HepG2 (cell line): ENCODE data around the gene STEAP2. TPM values are rescaled to one million over a fixed set of nuclear protein-coding genes. Genes with fewer than 3 reads are reported as not detected.
A peak's percentile ranks its signal among the peaks of the same experiment; 100 is the strongest.

Experiments used
- ATAC-seq: fragments of 200-7000 bp; cut with Tn5 transposase; 3 replicates; pipeline ENCODE4 v1.9.1; 2020; ENCODE audit warnings: mild to moderate bottlenecking, moderate library complexity
- BruUV-seq: library from RNA; stranded (reverse); fragments of 400-500 nt; replicated peaks from 2 replicates; lab custom pipeline; 2021; lab: Mats Ljungman, UMichigan
- CTCF ChIA-PET: fragments of 300-600 bp; formaldehyde crosslinking; extraction: SDS; loops from one replicate; lab custom pipeline; 2021; ENCODE audit warnings: low total read pairs, inconsistent platforms, low intra/inter-chr PET ratio; lab: Yijun Ruan, JAX
- POLR2A ChIA-PET: fragments of 350-600 bp; sonication (Branson Sonifier 250); formaldehyde crosslinking; loops from one replicate; lab custom pipeline; 2020; ENCODE audit warnings: antibody characterized with exemption, inconsistent platforms; lab: Yijun Ruan, JAX
- DNase-seq: peaks from one replicate; pipeline ENCODE4 v3.0.0-alpha.2; 2015; ENCODE audit warnings: low spot score
- FAIRE-seq: peaks from 3 replicates; lab custom pipeline; 2011; peaks lifted over from hg19 to GRCh38; lab: Jason Lieb, UNC
- H2AFZ ChIP-seq: one replicate; pipeline ENCODE4 v1.6.1; 2011; ENCODE audit warnings: low read length, inconsistent platforms
- H3K27ac ChIP-seq: fragments of 300-600 bp; 3 replicates; pipeline ENCODE4 v1.8.0; 2011; ENCODE audit warnings: mixed run types, mild to moderate bottlenecking, mixed read lengths, low read length, inconsistent platforms; ENCODE audit not compliant: insufficient read depth; ENCODE audit errors: extremely low read length
- H3K27me3 ChIP-seq, 2 experiments: fragments of 200-600 bp in 1 of 2; 2 replicates in 1 of 2; 3 replicates in 1 of 2; pipeline versions ENCODE4 v1.6.0 to v1.8.0; 2011; ENCODE audit warnings: low read length in 2 of 2, mild to moderate bottlenecking in 2 of 2, moderate library complexity in 2 of 2, inconsistent platforms in 1 of 2; ENCODE audit not compliant: insufficient read depth in 2 of 2, control insufficient read depth in 1 of 2
- H3K36me3 ChIP-seq, 2 experiments: fragments of 200-600 bp in 1 of 2; replicated peaks in 1 of 2; 2 replicates in 1 of 2; 3 replicates in 1 of 2; pipeline versions ENCODE4 v1.5.1 to v1.8.0; 2011; ENCODE audit warnings: low read length in 2 of 2, inconsistent platforms in 1 of 2; ENCODE audit not compliant: insufficient read depth in 2 of 2, control insufficient read depth in 1 of 2
- H3K4me1 ChIP-seq: 2 replicates; pipeline ENCODE4 v1.5.1; 2012; ENCODE audit warnings: low read length, inconsistent platforms; ENCODE audit not compliant: insufficient read depth
- H3K4me2 ChIP-seq: 2 replicates; pipeline ENCODE4 v1.6.0; 2011; ENCODE audit warnings: low read depth, low read length, inconsistent platforms
- H3K4me3 ChIP-seq, 3 experiments: fragments of 200-600 bp in 1 of 3; sonication (generic), shearing (Covaris generic) in 1 of 3; replicated peaks in 1 of 3; 2 replicates each; pipeline ENCODE4 v1.5.1; 2011 to 2016; ENCODE audit warnings: low read length in 3 of 3, inconsistent platforms in 2 of 3, low read depth in 2 of 3, mild to moderate bottlenecking in 2 of 3, control low read depth in 1 of 3, mixed read lengths in 1 of 3; ENCODE audit not compliant: insufficient read depth in 1 of 3
- H3K79me2 ChIP-seq: one replicate; pipeline ENCODE4 v1.6.1; 2011; ENCODE audit warnings: low read length, inconsistent platforms; ENCODE audit not compliant: insufficient read depth
- H3K9ac ChIP-seq: 2 replicates; pipeline ENCODE4 v1.6.0; 2011; ENCODE audit warnings: mild to moderate bottlenecking, low read depth, low read length, inconsistent platforms; ENCODE audit not compliant: insufficient read depth
- H3K9me3 ChIP-seq: 2 replicates; pipeline ENCODE4 v1.5.1; 2012; ENCODE audit warnings: mild to moderate bottlenecking, low read length
- H4K20me1 ChIP-seq: 2 replicates; pipeline ENCODE4 v1.6.0; 2011; ENCODE audit warnings: inconsistent platforms, mild to moderate bottlenecking, low read length, moderate library complexity; ENCODE audit not compliant: insufficient read depth
- AKAP8 ChIP-seq: sonication (generic); formaldehyde crosslinking; IDR thresholded peaks from 2 replicates; pipeline ENCODE4 v1.5.1; 2020; ENCODE audit warnings: mild to moderate bottlenecking, missing genetic modification reagents
- CENPX ChIP-seq: sonication (generic); formaldehyde crosslinking; IDR thresholded peaks from 2 replicates; pipeline ENCODE4 v1.9.0; 2021; ENCODE audit warnings: mild to moderate bottlenecking, missing genetic modification reagents, moderate library complexity
- DPF2 ChIP-seq: sonication (generic); formaldehyde crosslinking; IDR thresholded peaks from 2 replicates; pipeline ENCODE4 v1.4.0; 2020; ENCODE audit warnings: mild to moderate bottlenecking, low read depth, missing genetic modification reagents, borderline replicate concordance
- FOXK2 ChIP-seq: fragments of 450-650 bp; IDR thresholded peaks from 2 replicates; pipeline ENCODE4 v1.6.1; 2016
- KDM6A ChIP-seq: IDR thresholded peaks from 2 replicates; pipeline ENCODE4 v1.6.1; 2016; ENCODE audit warnings: low read depth
- MED1 ChIP-seq: sonication (generic); formaldehyde crosslinking; IDR thresholded peaks from 2 replicates; pipeline ENCODE4 v1.4.0; 2020; ENCODE audit warnings: missing genetic modification reagents
- MIXL1 ChIP-seq: IDR thresholded peaks from 2 replicates; pipeline ENCODE4 v1.6.1; 2016
- RFX3 ChIP-seq: IDR thresholded peaks from 2 replicates; pipeline ENCODE4 v1.6.1; 2016; ENCODE audit warnings: missing biosample characterization, missing genetic modification reagents
- ZBTB1 ChIP-seq: sonication (generic); formaldehyde crosslinking; IDR thresholded peaks from 2 replicates; pipeline ENCODE4 v1.4.0; 2020; ENCODE audit warnings: missing genetic modification reagents, borderline replicate concordance
- ZMYM3 ChIP-seq: sonication (generic); formaldehyde crosslinking; IDR thresholded peaks from 2 replicates; pipeline ENCODE4 v1.5.1; 2020; ENCODE audit warnings: mild to moderate bottlenecking, missing genetic modification reagents
- ZNF10 ChIP-seq: sonication (generic); formaldehyde crosslinking; IDR thresholded peaks from 2 replicates; pipeline ENCODE4 v1.4.0; 2020; ENCODE audit warnings: mild to moderate bottlenecking, low read depth, missing genetic modification reagents, borderline replicate concordance
- ZNF24 ChIP-seq: fragments of 450-650 bp; IDR thresholded peaks from 2 replicates; pipeline ENCODE4 v1.6.1; 2017; ENCODE audit warnings: antibody characterized with exemption, mild to moderate bottlenecking
- ZNF33A ChIP-seq: sonication (generic); formaldehyde crosslinking; IDR thresholded peaks from 2 replicates; pipeline ENCODE4 v1.5.1; 2020; ENCODE audit warnings: missing genetic modification reagents, mild to moderate bottlenecking, moderate library complexity, borderline replicate concordance
- ZNF557 ChIP-seq: sonication (generic); formaldehyde crosslinking; IDR thresholded peaks from 2 replicates; pipeline ENCODE4 v1.4.0; 2020; ENCODE audit warnings: missing genetic modification reagents
- ZNF589 ChIP-seq: sonication (generic); formaldehyde crosslinking; conservative IDR thresholded peaks from 2 replicates; pipeline ENCODE4 v1.8.0; 2022; ENCODE audit warnings: mild to moderate bottlenecking, moderate library complexity, missing genetic modification reagents
- ZNF629 ChIP-seq: sonication (generic); formaldehyde crosslinking; conservative IDR thresholded peaks from 2 replicates; pipeline ENCODE4 v1.5.0; 2020; ENCODE audit warnings: missing genetic modification reagents
- ZSCAN29 ChIP-seq: sonication (generic); formaldehyde crosslinking; conservative IDR thresholded peaks from 2 replicates; pipeline ENCODE4 v1.4.0; 2020; ENCODE audit warnings: mild to moderate bottlenecking, missing genetic modification reagents
- WGBS: methylation state at CpG from one replicate; pipeline ENCODE4 v1.1.6; 2017; ENCODE audit warnings: low lambda C conversion rate; 5-methylcytosine and 5-hydroxymethylcytosine counted together
- in situ Hi-C: cut with HindIII; loops from 2 replicates; pipeline ENCODE4 v1.10.0; 2017; ENCODE audit warnings: low pct_unique_long_range_greater_than_20kb; ENCODE audit not compliant: extremely low pct_ligation_motif_present
- intact Hi-C: fragments of 100-400 bp; cut with micrococcal nuclease; formaldehyde crosslinking; loops from one replicate; pipeline ENCODE4 v1.10.0; 2022; ENCODE audit not compliant: unreplicated experiment
- polyA plus RNA-seq, 8 experiments: library from polyadenylated mRNA; depleted of rRNA in 3 of 8; stranded (reverse) in 7 of 8; unstranded in 1 of 8; fragments of >200 nt; fragmentation: Illumina TruSeq in 4 of 8; extraction: Trizol in 4 of 8; gene quantifications; 2 replicates each; pipeline versions ENCODE4 v1.2.1 to v1.2.3, GENCODE V29; 2011 to 2016; ENCODE audit warnings: low read depth in 4 of 8, missing spikeins in 1 of 8, mixed read lengths in 1 of 8; ENCODE audit not compliant: insufficient read depth in 1 of 8
- total RNA-seq, 5 experiments: library from RNA; depleted of rRNA; stranded (reverse); fragments of >200 nt; fragmentation: Illumina TruSeq; extraction: Trizol; gene quantifications; 2 replicates each; pipeline ENCODE4 v1.2.3, GENCODE V29; 2016; ENCODE audit warnings: low read depth in 1 of 5
- TF ChIP-seq, protein P1 (sequence below): IDR thresholded peaks from 2 replicates; pipeline ENCODE4 v1.6.1; 2016; ENCODE audit warnings: missing biosample characterization, missing genetic modification reagents, low read depth
- TF ChIP-seq, protein P2 (sequence below): sonication (generic); formaldehyde crosslinking; IDR thresholded peaks from 2 replicates; pipeline ENCODE4 v1.5.1; 2020; ENCODE audit warnings: missing genetic modification reagents, mild to moderate bottlenecking, borderline replicate concordance
- TF ChIP-seq, protein P3 (sequence below): sonication (generic); formaldehyde crosslinking; IDR thresholded peaks from 2 replicates; pipeline ENCODE4 v1.4.0; 2020; ENCODE audit warnings: missing genetic modification reagents, borderline replicate concordance

The STEAP2 gene
- total and polyA plus RNA-seq, 2 of the 13 experiments (the other 11 are each of a cell fraction or from before 2014, with no cell fraction given), result 4.3 to 4.4 TPM

DNA sequence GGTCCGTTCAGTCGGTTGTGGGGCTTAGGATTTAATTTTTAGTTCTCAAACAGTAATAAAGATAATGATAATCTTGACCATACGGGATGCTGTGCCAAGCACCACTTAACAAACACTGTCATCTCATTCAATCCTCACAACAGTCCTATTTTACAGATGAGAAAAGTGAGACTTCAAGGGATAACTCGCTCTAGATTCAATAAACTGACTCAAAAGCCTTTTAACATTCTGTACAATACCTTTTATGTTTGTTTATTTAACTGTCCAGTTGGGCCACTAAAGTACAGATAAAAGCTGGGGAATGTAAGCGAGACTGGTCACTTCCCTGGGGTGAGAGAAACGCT lies 33.0 kb downstream of the STEAP2 start:
- in situ Hi-C loops (no loop called here), intact Hi-C loops (loop anchor here (2.0 kb wide), 1 partner anchor 26 kb away; no protein-coding TSS in a partner anchor)
- 35% methylated on average over 6 of the region's 6 CpGs for WGBS
- DNase-seq (no peak), ATAC-seq (no peak; the same call in 2 of the 3 replicates), FAIRE-seq (no peak)
- Histone ChIP-seq H3K27me3 (no peaks in the 10 kb centered on the region), H3K79me2 (peaks cover 2% of the 10 kb centered on the region), H3K9me3 (no peaks in the 10 kb centered on the region), H3K4me3 (peak overlapping the region; percentile 61 to 91 (median 76)), H3K4me2 (peak overlapping the region; percentile 86), H3K36me3 (no peaks in the 10 kb centered on the region), H3K9ac (peak overlapping the region; percentile 63), H3K4me1 (peaks cover 29% of the 10 kb centered on the region), H2AFZ (peak overlapping the region; percentile 84), H4K20me1 (no peaks in the 10 kb centered on the region), H3K27ac (peak overlapping the region; percentile 51)
- CTCF ChIA-PET, result no interaction called here
- POLR2A ChIA-PET, result interaction anchor here (0.9 to 1.3 kb wide), 2 partner anchors 33 to 90 kb away, joined by 3 to 4 read pairs; partner anchors contain the start of genes STEAP1 and STEAP2
- BruUV-seq, result no TSS peak
- TF ChIP-seq, protein P1, sequence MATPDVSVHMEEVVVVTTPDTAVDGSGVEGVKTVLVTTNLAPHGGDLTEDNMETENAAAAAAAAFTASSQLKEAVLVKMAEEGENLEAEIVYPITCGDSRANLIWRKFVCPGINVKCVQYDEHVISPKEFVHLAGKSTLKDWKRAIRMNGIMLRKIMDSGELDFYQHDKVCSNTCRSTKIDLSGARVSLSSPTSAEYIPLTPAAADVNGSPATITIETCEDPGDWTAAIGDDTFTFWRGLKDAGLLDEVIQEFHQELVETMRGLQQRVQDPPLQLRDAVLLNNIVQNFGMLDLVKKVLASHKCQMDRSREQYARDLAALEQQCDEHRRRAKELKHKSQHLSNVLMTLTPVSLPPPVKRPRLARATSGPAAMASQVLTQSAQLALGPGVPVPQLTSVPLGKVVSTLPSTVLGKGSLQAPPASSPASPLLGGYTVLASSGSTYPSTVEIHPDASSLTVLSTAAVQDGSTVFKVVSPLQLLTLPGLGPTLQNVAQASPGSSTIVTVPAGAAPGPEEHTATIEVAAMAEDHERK (CRISPR knock-in tag), result no peak
- TF ChIP-seq, protein P2, sequence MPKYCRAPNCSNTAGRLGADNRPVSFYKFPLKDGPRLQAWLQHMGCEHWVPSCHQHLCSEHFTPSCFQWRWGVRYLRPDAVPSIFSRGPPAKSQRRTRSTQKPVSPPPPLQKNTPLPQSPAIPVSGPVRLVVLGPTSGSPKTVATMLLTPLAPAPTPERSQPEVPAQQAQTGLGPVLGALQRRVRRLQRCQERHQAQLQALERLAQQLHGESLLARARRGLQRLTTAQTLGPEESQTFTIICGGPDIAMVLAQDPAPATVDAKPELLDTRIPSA, result 0 out of 2 replicates have a peak, but pooled peaks have one; percentile 2
- TF ChIP-seq RFX3 (no peak), KDM6A (CRISPR knock-in tag) (no peak), CENPX (CRISPR knock-in tag) (no peak), DPF2 (no peak), ZNF557 (peak; percentile 17; the same call in 1 of the 2 replicates), FOXK2 (no peak), ZSCAN29 (CRISPR knock-in tag) (no peak), ZNF10 (CRISPR knock-in tag) (no peak), ZBTB1 (no peak), ZMYM3 (CRISPR knock-in tag) (0 out of 2 replicates have a peak, but pooled peaks have one; percentile 2), MED1 (CRISPR knock-in tag) (no peak), AKAP8 (CRISPR knock-in tag) (no peak), ZNF24 (no peak), ZNF629 (CRISPR knock-in tag) (peak; percentile 90), MIXL1 (CRISPR knock-in tag) (no peak), ZNF33A (CRISPR knock-in tag) (no peak), ZNF589 (CRISPR knock-in tag) (no peak)
- TF ChIP-seq, protein P3, sequence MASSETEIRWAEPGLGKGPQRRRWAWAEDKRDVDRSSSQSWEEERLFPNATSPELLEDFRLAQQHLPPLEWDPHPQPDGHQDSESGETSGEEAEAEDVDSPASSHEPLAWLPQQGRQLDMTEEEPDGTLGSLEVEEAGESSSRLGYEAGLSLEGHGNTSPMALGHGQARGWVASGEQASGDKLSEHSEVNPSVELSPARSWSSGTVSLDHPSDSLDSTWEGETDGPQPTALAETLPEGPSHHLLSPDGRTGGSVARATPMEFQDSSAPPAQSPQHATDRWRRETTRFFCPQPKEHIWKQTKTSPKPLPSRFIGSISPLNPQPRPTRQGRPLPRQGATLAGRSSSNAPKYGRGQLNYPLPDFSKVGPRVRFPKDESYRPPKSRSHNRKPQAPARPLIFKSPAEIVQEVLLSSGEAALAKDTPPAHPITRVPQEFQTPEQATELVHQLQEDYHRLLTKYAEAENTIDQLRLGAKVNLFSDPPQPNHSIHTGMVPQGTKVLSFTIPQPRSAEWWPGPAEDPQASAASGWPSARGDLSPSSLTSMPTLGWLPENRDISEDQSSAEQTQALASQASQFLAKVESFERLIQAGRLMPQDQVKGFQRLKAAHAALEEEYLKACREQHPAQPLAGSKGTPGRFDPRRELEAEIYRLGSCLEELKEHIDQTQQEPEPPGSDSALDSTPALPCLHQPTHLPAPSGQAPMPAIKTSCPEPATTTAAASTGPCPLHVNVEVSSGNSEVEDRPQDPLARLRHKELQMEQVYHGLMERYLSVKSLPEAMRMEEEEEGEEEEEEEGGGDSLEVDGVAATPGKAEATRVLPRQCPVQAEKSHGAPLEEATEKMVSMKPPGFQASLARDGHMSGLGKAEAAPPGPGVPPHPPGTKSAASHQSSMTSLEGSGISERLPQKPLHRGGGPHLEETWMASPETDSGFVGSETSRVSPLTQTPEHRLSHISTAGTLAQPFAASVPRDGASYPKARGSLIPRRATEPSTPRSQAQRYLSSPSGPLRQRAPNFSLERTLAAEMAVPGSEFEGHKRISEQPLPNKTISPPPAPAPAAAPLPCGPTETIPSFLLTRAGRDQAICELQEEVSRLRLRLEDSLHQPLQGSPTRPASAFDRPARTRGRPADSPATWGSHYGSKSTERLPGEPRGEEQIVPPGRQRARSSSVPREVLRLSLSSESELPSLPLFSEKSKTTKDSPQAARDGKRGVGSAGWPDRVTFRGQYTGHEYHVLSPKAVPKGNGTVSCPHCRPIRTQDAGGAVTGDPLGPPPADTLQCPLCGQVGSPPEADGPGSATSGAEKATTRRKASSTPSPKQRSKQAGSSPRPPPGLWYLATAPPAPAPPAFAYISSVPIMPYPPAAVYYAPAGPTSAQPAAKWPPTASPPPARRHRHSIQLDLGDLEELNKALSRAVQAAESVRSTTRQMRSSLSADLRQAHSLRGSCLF (CRISPR knock-in tag), result 0 out of 2 replicates have a peak, but pooled peaks have one; percentile 41
